Inferior parietal cortex (tissue), 1 donor: ENCODE measurements around the gene STAB2.

Experiments used
- DNase-seq: peaks from one replicate; pipeline ENCODE4 v3.0.0-alpha.2; 2016; ENCODE audit errors: extremely low spot score

STAB2 gene, protein sequence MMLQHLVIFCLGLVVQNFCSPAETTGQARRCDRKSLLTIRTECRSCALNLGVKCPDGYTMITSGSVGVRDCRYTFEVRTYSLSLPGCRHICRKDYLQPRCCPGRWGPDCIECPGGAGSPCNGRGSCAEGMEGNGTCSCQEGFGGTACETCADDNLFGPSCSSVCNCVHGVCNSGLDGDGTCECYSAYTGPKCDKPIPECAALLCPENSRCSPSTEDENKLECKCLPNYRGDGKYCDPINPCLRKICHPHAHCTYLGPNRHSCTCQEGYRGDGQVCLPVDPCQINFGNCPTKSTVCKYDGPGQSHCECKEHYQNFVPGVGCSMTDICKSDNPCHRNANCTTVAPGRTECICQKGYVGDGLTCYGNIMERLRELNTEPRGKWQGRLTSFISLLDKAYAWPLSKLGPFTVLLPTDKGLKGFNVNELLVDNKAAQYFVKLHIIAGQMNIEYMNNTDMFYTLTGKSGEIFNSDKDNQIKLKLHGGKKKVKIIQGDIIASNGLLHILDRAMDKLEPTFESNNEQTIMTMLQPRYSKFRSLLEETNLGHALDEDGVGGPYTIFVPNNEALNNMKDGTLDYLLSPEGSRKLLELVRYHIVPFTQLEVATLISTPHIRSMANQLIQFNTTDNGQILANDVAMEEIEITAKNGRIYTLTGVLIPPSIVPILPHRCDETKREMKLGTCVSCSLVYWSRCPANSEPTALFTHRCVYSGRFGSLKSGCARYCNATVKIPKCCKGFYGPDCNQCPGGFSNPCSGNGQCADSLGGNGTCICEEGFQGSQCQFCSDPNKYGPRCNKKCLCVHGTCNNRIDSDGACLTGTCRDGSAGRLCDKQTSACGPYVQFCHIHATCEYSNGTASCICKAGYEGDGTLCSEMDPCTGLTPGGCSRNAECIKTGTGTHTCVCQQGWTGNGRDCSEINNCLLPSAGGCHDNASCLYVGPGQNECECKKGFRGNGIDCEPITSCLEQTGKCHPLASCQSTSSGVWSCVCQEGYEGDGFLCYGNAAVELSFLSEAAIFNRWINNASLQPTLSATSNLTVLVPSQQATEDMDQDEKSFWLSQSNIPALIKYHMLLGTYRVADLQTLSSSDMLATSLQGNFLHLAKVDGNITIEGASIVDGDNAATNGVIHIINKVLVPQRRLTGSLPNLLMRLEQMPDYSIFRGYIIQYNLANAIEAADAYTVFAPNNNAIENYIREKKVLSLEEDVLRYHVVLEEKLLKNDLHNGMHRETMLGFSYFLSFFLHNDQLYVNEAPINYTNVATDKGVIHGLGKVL (N-terminal part only)

GRCh38 chr12:103586791-103587370, at the start of gene STAB2:
STAB2 (plus strand) TSS chr12:103587273; CDS start chr12:103587477, 204 bp downstream.
- no peak for DNase-seq

DNA sequence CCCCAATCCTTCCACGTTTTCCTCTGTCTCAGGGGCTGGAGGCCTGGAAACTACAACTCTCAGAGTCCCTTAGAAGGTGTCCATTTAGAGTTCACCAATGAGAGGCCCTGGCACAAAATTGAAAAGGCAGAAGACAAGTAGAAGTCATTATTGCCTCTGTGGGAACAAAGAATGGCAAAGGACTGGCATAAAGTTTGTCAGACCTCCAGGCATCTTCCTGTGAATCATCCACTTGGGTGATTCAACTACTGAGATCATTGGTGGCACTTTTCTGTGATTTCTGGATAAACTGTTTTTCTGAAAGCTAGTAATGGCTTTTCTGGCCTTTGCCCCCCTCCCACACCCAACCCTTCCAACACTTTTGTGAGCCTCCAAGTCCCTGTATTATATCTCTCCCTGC, 48.7 kb upstream of the STAB2 start:
- no peak for DNase-seq

DNA sequence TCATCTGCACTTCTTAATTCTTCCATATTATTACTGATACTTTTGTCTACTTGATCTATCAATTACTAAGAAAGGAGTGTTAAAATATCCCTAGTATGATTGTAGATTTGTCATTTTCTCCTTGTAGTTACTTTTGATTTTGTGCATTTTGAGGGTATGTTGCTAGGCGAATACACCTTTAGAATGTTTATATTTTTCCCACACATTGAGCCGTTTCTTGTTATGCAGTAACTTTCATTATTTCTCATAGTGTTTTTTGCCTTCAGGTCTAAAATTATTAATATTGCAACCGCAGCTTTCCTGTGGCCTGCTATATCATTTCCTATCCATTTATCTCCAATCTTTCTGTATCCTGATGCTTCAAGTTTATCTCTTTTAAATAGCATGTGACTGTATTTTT, 46.8 kb upstream of the STAB2 start:
- no peak for DNase-seq

DNA sequence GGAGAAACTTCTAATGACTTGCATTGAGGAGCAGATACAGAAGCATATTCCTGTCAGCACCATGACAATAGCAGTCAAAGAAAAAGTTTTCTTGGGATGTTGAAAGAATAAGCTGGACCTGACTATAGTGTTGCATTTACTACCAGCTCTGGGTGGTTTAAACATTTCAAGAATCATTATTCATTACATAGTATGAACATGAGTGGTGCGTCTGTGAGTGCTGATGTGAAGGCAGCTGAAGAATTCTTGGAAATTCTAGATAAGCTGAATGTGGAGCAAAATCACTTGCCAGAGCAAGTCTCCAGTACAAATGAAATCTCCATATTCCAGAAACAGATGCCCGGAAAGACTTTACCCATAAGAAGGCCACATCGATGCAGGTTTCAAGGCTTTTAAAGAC, 45.0 kb upstream of the STAB2 start:
- DNase-seq: no peak

- DNase-seq: no peak
Observed at GRCh38 chr12:103546959-103547358, 40.1 kb upstream of the STAB2 start.

DNA sequence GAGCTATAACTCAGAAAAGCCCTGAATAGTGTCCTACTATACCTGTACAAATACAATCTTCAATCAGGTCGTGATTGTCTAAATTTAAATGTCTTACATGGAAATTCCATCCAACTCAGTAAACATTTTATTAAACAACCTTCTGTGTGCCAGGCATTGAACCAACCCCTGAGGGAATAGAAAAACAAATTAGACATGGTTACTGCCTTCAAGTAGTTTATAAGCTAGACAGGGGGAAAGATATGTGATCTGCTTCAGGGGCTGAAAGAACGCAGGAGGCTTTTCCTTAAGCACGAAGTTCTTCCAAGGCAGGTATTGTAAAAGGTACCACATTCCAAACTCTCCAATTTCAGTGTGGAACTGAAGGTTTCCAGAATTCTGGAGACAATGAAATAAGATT, 39.7 kb upstream of the STAB2 start:
- no peak for DNase-seq

DNA sequence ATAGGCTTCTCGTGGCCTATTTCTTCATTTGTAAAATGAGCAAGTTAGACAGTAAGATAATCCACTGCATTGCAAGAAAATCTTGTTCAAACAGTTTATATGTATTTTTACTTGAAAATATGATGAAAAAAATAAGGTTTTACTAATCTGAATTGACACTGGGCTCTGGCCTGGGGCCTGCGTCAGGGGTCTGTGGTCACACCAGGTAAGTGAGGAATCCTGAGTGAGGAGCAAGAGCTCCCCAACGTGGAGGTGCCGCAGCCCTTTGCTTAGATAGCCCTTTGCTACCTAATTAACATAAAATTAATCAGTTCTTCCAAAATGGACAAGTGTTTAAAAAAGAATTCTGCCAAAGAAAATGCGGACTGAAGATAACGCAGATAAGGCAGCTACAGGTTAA, 39.1 kb upstream of the STAB2 start:
- DNase-seq: no peak

DNA sequence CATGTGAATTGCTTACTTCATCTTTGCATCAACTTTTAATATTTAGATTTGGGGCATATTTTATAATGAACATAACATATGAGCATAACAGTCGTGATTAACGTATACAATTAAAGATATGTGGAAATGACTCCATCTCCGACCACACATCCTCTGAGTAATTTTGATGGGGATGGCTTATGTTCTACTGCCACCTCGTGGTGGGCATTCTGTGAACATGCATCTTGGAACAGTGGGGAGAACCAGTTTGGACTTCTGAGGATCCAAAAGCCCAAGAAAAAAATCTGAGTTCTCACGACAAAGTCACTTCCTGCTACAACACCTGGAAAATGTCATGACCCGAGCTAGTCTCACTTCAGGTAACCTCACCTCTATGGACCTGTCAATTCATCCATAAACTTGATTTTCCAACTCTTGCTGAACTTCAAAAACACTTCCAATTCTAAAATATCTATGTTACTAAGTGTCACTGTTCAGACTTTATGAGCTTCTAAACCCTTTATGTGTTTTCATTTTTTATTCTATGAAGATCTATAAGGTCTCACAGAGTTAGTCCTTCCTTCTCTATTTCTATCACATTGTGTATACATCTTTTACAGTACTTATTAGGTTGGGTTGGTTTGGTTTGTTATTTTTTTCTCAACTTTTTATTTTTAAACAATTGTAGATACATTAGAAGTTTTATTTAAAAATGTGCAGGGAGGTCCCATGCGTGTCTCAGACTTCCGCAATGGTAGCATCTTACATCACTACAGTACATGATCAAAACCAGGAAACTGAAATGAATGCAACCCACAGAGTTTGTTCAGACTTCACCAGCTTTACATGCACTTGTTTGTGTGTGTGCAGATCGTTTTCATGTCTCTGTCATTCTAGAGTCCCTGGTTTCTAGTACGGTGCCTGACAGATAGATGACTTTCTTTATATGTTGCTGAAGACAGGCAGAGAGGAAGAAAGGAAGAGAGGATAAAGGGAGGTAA, 38.2 kb upstream of the STAB2 start:
- peak; percentile 95 for DNase-seq

DNA sequence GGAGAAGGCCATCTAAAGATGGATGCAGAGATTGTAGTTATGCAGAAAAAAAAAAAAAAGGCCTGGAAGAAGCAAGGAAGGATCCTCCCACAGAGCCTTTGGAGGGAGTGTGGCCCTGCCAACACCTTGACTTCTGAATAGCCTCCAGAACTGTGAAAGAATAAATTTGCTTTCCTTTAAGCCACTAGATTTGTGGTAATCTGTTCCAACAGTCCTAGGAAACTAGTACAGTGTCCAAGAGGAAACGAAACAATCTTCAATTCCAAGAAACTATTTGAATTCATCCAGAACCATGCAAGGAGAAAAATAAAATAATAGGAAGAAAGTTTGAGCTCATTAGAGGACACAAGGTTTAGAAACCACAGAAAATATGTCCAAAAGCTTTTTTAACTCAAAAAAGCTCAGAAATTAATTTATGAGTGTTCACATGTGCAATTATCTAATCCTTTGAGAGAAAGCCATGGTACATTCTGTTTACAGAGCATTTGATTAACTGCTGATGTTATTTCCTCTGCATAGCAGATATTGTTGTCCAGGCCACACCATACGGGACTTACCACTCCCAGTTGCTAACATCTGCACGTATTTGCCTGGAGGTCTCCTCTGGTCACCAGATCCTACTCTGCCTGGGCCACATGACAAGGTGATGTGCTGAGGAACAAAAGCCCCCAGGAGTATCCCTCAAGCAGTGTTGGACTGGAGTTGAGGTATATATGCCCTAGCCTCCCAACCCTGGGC, 30.0 kb upstream of the STAB2 start:
- DNase-seq: no peak

DNA sequence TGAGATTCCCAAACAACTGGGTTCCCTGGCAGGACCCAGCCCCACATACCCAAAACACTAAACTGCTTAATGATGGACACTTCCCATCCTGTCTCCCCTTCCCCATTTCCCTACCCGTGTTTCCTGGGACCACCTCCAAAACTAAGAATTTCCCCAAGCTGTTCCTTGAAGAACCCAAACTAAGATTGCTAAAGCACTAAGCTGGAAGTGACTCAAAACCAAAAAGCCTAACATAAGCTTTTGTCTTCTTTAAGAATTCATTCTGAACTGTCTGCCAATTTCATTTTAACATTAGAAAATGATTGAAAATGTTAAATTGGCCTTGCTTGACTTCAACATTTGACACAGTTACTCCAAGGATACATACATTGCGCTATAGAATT, 29.5 kb upstream of the STAB2 start:
- no peak for DNase-seq

DNA sequence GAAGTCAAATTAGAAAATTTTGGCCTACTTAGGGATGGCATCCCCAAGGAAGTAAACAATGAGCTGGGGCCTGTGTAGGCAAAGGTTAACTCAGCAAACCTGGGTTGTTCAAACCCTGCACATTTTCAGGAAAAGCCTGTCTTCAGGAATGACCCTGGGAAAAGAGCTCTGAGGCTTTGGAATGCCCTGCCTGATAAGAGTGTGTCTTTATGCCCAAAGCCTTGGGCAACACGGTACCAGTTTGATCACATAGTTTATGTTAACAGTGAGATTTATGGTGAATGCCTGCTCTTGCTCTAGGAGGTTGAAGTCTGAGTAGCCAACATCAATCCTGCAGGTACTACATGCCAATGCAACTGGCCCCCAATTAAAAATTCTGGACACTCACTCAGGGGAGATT, 28.2 kb upstream of the STAB2 start:
- no peak for DNase-seq

DNA sequence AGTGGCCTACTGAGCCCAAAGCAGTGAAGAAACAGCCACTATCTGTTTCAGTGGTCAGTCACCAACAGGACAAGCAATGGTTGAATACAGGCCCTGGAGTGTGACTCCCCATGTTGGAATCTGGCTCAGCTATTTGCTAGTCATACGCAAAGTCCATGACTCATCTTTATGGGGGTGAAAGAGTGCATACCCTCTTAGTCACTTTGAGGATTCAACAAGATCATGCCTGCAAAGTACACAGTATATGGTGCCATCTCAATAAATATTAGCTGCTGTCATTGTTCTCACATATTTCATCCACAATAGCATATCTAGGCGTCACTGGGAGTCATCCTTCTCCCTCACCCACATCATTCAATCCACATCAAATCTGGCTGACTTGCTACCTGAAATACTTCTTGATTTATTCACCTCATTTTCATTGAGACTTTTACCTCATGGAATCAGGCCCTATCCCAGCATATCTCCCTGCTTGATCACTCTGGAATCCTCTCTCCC, 26.4 kb upstream of the STAB2 start:
- DNase-seq: no peak

DNA sequence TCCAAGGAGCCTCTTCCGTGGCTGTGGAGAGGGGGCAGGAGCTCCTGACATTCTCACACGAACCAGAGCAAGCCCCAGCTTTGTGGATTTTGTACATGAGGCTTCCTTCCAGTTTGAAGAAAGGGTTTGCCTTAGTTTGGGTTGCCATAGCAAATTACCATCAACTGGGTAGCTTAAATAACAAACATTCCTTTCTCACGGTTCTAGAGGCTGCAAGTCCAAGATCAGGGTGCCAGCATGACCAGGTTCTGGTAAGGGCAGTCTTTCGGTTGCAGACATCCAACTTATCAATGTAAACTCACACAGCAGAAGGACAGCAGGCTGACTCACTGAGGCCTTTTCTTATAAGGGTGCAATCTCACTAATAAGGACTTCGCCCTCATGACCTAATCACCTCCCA, 25.9 kb upstream of the STAB2 start:
- DNase-seq: no peak

- DNase-seq: no peak
Observed at GRCh38 chr12:103566398-103566797, 20.7 kb upstream of the STAB2 start.

DNA sequence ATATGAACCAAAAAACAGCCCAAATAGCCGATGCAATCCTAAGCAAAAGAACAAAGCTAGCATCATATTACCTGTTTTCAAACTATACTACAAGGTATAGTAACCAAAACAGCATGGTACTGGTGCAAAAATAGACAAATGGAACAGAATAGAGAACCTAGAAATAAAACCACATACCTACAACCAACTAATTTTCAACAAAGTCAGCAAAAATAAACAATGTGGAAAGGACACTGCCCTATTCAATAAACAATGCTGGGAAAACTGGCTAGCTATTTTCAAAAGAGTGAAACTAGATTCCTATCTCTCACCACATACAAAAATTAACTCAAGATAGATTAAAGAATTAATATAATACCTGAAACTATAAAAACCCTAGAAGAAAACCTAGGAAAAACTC, 17.8 kb upstream of the STAB2 start:
- DNase-seq: no peak

GRCh38 chr12:103571286-103571685, 15.8 kb upstream of the STAB2 start:
- DNase-seq: no peak

DNA sequence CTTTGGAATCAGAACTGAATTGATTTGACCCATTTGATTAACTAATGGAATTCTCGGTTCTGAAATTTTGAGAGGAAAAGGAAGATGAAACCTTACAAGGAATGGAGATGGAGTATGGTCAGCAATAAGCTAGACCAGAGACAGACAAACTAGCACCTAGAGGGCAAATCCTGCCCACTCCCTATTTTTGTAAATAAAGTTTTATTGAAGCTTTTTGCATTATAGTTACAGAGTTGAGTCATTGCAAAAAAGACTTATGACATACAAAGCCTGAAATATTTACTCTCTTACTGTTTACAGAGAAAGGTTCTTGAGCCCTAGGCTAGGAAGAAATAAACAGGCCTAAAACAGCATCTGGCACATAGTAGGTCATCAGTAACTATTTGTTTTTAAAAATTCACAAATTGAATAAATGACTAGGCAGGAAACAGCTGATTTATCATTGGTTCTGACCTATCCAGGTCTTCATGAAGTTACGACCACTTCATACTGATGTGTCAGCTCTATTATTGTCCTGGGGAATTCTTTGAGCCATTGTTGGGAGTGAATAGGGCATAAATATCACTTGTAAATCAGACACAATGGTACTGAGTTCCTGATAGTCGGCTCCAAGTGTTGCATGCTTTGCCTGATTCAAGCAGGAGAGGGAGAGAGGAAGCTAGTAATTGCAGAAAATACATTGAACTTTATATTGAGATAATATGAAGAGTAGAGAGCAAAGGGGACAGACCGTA, 14.6 kb upstream of the STAB2 start:
- DNase-seq: no peak

DNA sequence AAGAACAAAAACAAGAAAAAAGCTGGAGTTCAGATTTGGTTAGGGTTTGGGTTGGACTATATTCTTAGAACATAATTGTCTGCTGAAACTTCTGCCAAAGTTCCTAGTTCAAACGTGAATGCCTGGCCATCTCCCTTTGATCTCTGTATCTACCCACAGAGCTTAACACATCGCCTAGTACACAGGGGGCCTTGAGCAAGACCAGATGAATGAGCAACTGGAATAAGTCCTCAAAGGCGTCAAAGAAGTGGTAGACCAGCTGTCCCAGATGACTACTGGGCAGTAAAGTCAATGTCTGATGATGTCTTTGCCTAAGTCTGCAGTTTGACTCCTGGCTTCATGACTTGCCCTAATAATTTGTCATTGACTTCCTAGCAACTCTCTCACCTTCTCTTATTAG, 13.9 kb upstream of the STAB2 start:
- no peak for DNase-seq

DNA sequence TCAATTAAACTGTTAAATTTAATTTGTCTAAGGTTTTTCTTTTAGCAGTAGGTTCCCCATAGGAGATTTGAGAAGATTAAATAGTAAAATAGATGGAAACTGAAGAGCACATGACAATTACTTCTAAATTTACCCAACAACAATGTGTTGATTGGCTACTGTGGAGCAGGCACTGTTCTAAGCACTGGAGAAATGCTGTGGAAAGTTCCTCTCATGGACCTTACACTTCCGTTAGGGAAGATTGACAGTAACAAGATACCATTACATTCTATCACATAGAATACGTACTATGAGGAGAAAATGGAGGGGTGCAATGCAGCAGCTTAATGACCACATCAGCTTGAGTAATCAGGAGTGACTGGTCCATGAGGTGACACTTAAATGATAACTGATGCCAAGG, 8.1 kb upstream of the STAB2 start:
- DNase-seq: no peak
